MV-4-11 (cell line): ENCODE results near the gene MKLN1.
"Not testable (repeated sequence)": the region's sequence is repeated elsewhere in the genome, so short reads cannot be mapped to it uniquely, and the experiment has no call there.

ENCODE experiments used
- DNase-seq: peaks from one replicate; lab custom pipeline; 2025; lab: John Stamatoyannopoulos, UW

MKLN1 gene

GRCh38 chr7:131501422-131501821, 173.7 kb downstream of the MKLN1 start:
- DNase-seq: peak; percentile 25

GRCh38 chr7:131501930-131502685, 174.4 kb downstream of the MKLN1 start:
- DNase-seq: no peak

- no peak for DNase-seq
These were observed 175.3 kb downstream of the MKLN1 start for GRCh38 chr7:131502810-131503508.

GRCh38 chr7:131503639-131504038, 176.0 kb downstream of the MKLN1 start:
- DNase-seq: no peak

DNA sequence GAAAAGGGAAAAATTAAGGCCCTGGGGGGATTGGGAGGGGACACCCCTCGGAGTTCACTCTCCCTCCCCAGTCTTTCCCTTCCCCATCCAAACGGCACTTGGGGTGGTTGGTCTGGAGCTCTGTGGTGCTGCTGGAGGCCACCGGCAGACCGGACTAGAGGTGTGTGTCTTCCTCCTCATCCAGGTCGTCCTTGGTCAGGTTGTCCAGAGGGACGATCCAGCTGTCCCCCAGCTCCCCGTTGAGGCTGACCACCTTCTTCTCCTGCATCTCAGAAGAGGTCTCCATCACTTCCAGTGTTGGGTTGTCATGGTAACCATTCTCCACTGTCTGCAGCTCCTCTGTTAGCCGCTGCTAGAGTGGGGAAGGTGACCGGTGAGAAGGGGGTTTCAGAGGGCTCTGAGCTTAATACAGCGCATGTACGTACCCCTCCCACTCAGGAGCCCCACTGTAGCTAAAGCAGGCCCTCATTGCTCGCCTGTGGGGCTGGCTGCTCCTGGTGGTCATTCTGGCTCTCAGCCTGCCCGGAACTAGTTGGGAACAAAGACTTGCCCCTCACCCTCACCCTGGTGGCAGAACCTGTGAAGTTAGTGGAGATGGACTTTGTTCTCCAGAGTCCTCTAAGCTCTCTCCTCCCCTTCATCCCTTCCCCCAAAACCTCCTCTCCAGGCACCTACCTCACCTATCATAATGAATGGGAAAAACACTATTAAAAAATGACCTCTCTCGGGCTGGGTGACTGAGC, 176.7 kb downstream of the MKLN1 start:
- DNase-seq: no peak

- DNase-seq: not testable (repeated sequence)
These were observed 177.5 kb downstream of the MKLN1 start for GRCh38 chr7:131505037-131505620.

DNA sequence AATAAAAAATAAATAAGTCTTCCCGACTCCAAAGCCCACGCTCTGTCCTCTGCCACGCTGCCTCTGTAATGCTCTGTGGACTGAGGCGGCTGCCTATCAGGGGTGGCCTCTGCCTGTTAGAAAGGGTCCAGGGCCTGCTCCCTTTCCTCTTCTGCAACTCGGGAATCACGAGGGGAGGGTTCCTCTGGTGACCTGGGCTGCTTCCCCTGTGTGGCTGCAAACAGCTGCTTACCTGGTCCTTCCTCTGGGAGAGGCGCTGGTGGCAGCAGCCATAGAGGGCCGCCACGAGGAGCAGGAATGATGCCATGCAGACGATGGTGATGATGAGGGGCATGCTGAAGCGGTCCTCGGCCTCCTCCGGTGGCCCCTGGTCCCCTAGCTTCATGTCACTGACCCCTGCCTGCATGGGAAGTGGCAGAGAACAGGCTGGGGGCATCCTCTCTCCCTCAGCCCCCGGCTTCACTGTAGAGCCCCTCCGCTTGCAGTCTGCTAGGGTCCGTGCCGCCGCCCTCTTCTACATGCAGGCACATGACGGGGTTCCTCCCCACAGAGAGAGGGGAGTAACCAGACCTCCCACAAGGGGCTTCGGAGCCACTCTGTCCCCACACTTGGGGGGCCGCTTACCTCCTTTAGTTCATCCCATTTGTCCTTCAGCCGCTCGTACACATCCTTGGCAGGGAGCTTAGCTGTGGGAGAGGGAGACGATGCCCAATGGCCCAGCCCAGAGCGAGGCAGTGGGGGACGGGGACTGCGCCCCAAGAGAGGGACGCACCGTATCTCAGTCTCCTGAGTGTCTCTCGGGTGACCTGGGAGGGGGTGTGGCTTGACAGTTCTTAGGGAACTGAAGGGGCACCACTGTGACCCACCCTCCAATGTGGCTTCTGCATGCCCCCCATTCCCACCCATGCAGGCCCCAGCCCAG, 178.2 kb downstream of the MKLN1 start:
- no peak for DNase-seq

GRCh38 chr7:131506597-131506996, 178.9 kb downstream of the MKLN1 start:
- DNase-seq: no peak

- peak; percentile 55 for DNase-seq
These were observed 180.1 kb downstream of the MKLN1 start for GRCh38 chr7:131507592-131508331.

GRCh38 chr7:131508754-131509486, 181.2 kb downstream of the MKLN1 start:
- DNase-seq: no peak

- DNase-seq: no peak
These were observed 182.1 kb downstream of the MKLN1 start for GRCh38 chr7:131509781-131510180.

DNA sequence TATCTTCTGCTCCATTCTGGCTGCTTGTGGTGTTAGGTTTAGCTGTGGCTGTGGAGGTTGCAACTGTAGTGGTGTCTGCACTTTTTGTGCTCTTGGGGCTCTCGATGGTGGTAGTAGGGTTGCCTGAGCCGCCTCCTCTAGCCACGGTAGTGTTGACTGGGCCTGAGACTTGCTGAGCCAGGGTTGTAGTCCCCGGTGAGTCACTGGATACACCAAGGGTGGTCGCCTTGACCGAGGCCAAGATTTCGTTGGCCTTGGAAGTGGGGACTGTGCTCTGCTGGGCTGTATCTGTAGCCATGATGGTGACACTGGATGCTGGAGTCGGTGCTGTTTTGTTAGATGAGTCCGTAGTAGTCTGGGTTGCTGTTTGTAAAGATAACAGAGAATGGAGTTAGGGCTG, 183.4 kb downstream of the MKLN1 start:
- DNase-seq: no peak

- no peak for DNase-seq
These were observed 184.3 kb downstream of the MKLN1 start for GRCh38 chr7:131511774-131512535.

DNA sequence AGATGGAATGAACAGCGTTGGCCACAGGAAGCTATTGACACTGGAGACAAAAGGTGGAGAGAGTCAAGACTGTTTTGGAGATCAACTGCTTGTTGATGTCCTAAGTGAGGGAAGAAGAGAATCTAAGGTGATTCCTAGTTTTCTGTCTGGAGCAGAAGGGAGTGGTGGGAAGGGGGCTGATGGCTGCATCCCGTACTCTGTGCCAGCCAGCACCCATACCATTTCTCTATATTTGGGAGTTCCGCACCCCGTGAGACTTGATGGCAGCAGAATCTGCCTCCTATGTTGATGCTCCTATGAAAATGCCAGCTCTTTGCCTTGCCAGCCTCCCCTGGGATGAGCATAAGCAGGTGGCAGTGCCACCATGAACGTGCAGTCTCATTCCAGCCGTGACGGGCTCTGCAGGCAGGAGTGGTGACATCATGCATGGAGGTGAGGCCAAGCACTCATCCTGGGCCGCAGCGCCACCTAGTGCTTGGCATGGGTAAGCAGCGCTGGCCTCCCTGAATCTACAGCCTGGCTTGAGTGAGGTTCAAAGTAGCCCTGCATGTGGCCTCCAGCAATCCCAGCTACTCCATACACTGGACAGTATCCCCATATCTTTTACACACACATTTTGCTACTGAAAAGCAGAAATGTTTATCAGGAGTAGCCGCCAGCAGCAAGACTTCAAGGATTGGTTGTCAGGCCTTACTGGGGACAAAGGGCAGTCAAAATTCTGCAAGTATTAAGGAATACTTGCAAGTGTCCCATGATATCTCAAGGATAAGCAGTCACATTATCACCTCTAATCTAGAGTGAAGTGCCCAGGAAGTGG, 185.8 kb downstream of the MKLN1 start:
- peak; percentile 47 for DNase-seq

- DNase-seq: not testable (repeated sequence)
These were observed 187.8 kb downstream of the MKLN1 start for GRCh38 chr7:131515471-131515870.

GRCh38 chr7:131517218-131517923, 189.7 kb downstream of the MKLN1 start:
- peak; percentile 63 for DNase-seq

DNA sequence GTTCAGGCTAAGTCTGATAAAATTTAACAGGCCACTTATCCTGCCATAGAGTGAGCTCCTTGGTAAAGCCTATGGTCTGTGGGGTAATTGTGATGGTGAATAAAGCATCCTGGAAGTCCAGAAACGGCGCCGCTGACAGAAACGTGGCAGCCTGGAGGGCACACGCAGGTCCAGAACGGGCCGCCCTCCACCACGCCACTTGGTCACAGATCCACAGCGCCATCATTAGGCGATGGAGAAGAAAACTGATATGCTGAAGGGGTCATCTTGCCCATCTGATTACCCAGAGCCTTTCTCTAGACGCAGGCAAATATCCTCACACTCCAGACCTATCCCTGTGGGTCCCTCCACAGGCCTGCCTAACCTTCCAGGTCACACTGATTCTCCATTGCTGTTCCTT, 190.9 kb downstream of the MKLN1 start:
- DNase-seq: no peak
